Naive thymus-derived CD4-positive, alpha-beta T cell (primary cell): ENCODE data around the gene AVPI1. TPM values are rescaled to one million over a fixed set of nuclear protein-coding genes. Genes with fewer than 3 reads are reported as not detected.

Experiments used
- ATAC-seq: fragments of 150-1000 bp; cut with Tn5 transposase; 2 replicates; pipeline ENCODE4 v1.10.0; 2021; ENCODE audit warnings: mild to moderate bottlenecking, moderate library complexity
- CTCF ChIA-PET: fragments of 350-600 bp; sonication (Branson Sonifier 250); formaldehyde crosslinking; loops from one replicate; lab custom pipeline; 2021; ENCODE audit warnings: antibody characterized with exemption; lab: Charles Lee
- POLR2A ChIA-PET: fragments of 350-600 bp; sonication (Branson Sonifier 250); formaldehyde crosslinking; loops from one replicate; lab custom pipeline; 2021; ENCODE audit warnings: antibody characterized with exemption, inconsistent platforms; lab: Charles Lee
- DNase-seq, 9 donors: peaks; one replicate each; pipeline versions ENCODE4 v3.0.0 to v3.0.0-alpha.2; 2020 to 2022; ENCODE audit warnings: mixed read lengths in 1 of 9
- H3K27ac ChIP-seq: one replicate; pipeline ENCODE4 v1.7.0; 2013; ENCODE audit warnings: mild to moderate bottlenecking, low read depth, low read length, moderate library complexity
- H3K27me3 ChIP-seq, 2 donors: one replicate each; pipeline ENCODE4 v1.7.0; 2013; ENCODE audit warnings: low read length in 2 of 2, mild to moderate bottlenecking in 2 of 2, moderate library complexity in 2 of 2; ENCODE audit not compliant: control insufficient read depth in 2 of 2, insufficient read depth in 2 of 2
- H3K36me3 ChIP-seq, 3 experiments: 1 replicate in 2 of 3; 2 replicates in 1 of 3; pipeline ENCODE4 v1.7.0; 2013; ENCODE audit warnings: low read length in 3 of 3, mild to moderate bottlenecking in 3 of 3, moderate library complexity in 1 of 3; ENCODE audit not compliant: insufficient read depth in 3 of 3, control insufficient read depth in 2 of 3
- H3K4me1 ChIP-seq, 2 donors: one replicate each; pipeline ENCODE4 v1.7.0; 2013; ENCODE audit warnings: low read length in 2 of 2, mild to moderate bottlenecking in 2 of 2, moderate library complexity in 1 of 2; ENCODE audit not compliant: control insufficient read depth in 2 of 2, insufficient read depth in 2 of 2
- H3K4me3 ChIP-seq: 2 replicates; pipeline ENCODE4 v1.7.0; 2013; ENCODE audit warnings: mild to moderate bottlenecking, low read length
- H3K9me3 ChIP-seq, 3 experiments: 1 replicate in 2 of 3; 2 replicates in 1 of 3; pipeline ENCODE4 v1.7.0; 2013; ENCODE audit warnings: low read length in 3 of 3; ENCODE audit not compliant: control insufficient read depth in 2 of 3
- H3K27ac Mint-ChIP-seq, 9 donors: one replicate each; pipeline ENCODE4 v1.8.0; 2020 to 2022; ENCODE audit warnings: mixed read lengths in 9 of 9, mild to moderate bottlenecking in 8 of 9, moderate library complexity in 5 of 9, inconsistent platforms in 2 of 9
- H3K27me3 Mint-ChIP-seq, 5 donors: one replicate each; pipeline ENCODE4 v1.8.0; 2021 to 2022; ENCODE audit warnings: mixed read lengths in 5 of 5, mild to moderate bottlenecking in 1 of 5
- H3K36me3 Mint-ChIP-seq, 5 donors: one replicate each; pipeline ENCODE4 v1.8.0; 2020 to 2022; ENCODE audit warnings: mixed read lengths in 5 of 5, mild to moderate bottlenecking in 3 of 5, inconsistent platforms in 1 of 5
- H3K4me1 Mint-ChIP-seq, 7 donors: one replicate each; pipeline ENCODE4 v1.8.0; 2020 to 2022; ENCODE audit warnings: mixed read lengths in 7 of 7, mild to moderate bottlenecking in 3 of 7, inconsistent platforms in 1 of 7
- H3K4me3 Mint-ChIP-seq, 10 donors: one replicate each; pipeline ENCODE4 v1.8.0; 2020 to 2022; ENCODE audit warnings: mild to moderate bottlenecking in 10 of 10, mixed read lengths in 10 of 10, moderate library complexity in 6 of 10, inconsistent platforms in 2 of 10
- H3K9me3 Mint-ChIP-seq, 11 donors: one replicate each; pipeline ENCODE4 v1.8.0; 2020 to 2022; ENCODE audit warnings: mixed read lengths in 11 of 11, mild to moderate bottlenecking in 4 of 11, inconsistent platforms in 1 of 11, moderate library complexity in 1 of 11
- intact Hi-C, 2 donors: fragments of 100-400 bp; cut with micrococcal nuclease; formaldehyde crosslinking; loops; one replicate each; pipeline ENCODE4 v1.15.1; 2023
- polyA plus RNA-seq, 2 donors: library from polyadenylated mRNA; unstranded; fragments of 300-500 nt; fragmentation: Illumina TruSeq; gene quantifications; one replicate each; pipeline ENCODE4 v1.2.3, GENCODE V29; 2021
- total RNA-seq, 6 experiments: library from RNA in 5 of 6; stranded (reverse) in 5 of 6; gene quantifications; 1 replicate in 5 of 6; 2 replicates in 1 of 6; pipeline ENCODE4 v1.2.3 and lab custom pipeline; 2021 to 2026

The AVPI1 gene
- total and polyA plus RNA-seq, 7 experiments from 2014 or later = 0.65 to 10.6 (median 2.2) TPM

- ChIA-PET POLR2A (no interaction called here), CTCF (no interaction called here)
- Mint-ChIP-seq H3K27ac (peak overlapping the region in 1 of 9 donors; percentile 62), H3K4me3 (no peak overlapping the region), H3K27me3 (peaks cover 0 to 11% (median 4%) of the 10 kb centered on the region in 5 donors), H3K4me1 (peaks cover 0 to 4% (median 0%) of the 10 kb centered on the region in 7 donors), H3K36me3 (no peaks in the 10 kb centered on the region), H3K9me3 (no peaks in the 10 kb centered on the region)
- no peaks in the 10 kb centered on the region for H3K4me1 ChIP-seq
- ATAC-seq (no peak), DNase-seq (no peak)
- no peak overlapping the region for H3K4me3 ChIP-seq
- intact Hi-C loops = no loop called here
- no peak overlapping the region for H3K27ac ChIP-seq
- H3K36me3 ChIP-seq = no peaks in the 10 kb centered on the region
- no peaks in the 10 kb centered on the region for H3K27me3 ChIP-seq
- no peaks in the 10 kb centered on the region for H3K9me3 ChIP-seq
Observed at GRCh38 chr10:97721871-97722780, 35.1 kb upstream of the AVPI1 start.

DNA sequence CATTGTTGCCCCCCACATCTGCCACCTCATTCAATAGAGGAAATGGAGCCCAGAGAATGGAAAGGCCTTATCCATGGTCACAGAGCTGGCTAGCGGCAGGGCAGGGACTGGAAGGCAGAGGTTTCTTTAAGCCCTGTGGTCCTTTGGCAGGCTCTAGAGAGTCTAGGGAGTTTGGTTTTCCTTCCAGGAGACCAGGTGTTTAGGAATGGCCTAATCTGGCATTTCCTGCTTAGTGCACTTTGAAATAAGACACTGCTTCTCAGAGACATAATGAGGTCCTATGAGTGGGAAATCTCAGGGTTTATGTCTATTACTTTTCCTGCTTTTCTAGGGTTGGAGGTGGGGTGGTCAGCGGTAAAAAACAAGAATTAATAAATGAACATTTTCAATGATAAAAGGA lies 32.6 kb upstream of the AVPI1 start:
- intact Hi-C loops = no loop called here
- no peaks in the 10 kb centered on the region for H3K36me3 Mint-ChIP-seq

GRCh38 chr10:97718659-97719142 lies 31.7 kb upstream of the AVPI1 start:
- no peaks in the 10 kb centered on the region for H3K27me3 ChIP-seq
- no peaks in the 10 kb centered on the region for H3K9me3 Mint-ChIP-seq

More for the DNA sequence above, 32.6 kb upstream of the AVPI1 start:
- Histone ChIP-seq H3K4me3 (no peak overlapping the region), H3K27ac (no peak overlapping the region), H3K4me1 (no peaks in the 10 kb centered on the region), H3K9me3 (no peaks in the 10 kb centered on the region), H3K36me3 (no peaks in the 10 kb centered on the region), H3K27me3 (no peaks in the 10 kb centered on the region)
- H3K9me3 Mint-ChIP-seq = no peaks in the 10 kb centered on the region
- H3K27ac Mint-ChIP-seq = no peak overlapping the region
- H3K4me1 Mint-ChIP-seq = peaks cover 0 to 6% (median 4%) of the 10 kb centered on the region in 7 donors
- no peak for DNase-seq
- peaks cover 0 to 26% (median 0%) of the 10 kb centered on the region in 5 donors for H3K27me3 Mint-ChIP-seq
- no peak for ATAC-seq
- no peak overlapping the region for H3K4me3 Mint-ChIP-seq
- ChIA-PET POLR2A (no interaction called here), CTCF (interaction anchor here (2.4 kb wide), 1 partner anchor 11 kb away, joined by 11 read pairs; no protein-coding TSS in a partner anchor)

GRCh38 chr10:97718178-97718577 lies 31.1 kb upstream of the AVPI1 start:
- POLR2A ChIA-PET = no interaction called here
- Histone ChIP-seq H3K27me3 (no peaks in the 10 kb centered on the region), H3K9me3 (no peaks in the 10 kb centered on the region), H3K27ac (no peak overlapping the region), H3K36me3 (no peaks in the 10 kb centered on the region), H3K4me1 (peaks cover under 1 to 1% of the 10 kb centered on the region in 2 donors), H3K4me3 (no peak overlapping the region)
- Mint-ChIP-seq H3K4me3 (no peak overlapping the region), H3K4me1 (peaks cover under 1 to 13% (median 6%) of the 10 kb centered on the region in 7 donors), H3K9me3 (no peaks in the 10 kb centered on the region), H3K27ac (no peak overlapping the region), H3K36me3 (no peaks in the 10 kb centered on the region), H3K27me3 (peaks cover 0 to 21% (median 3%) of the 10 kb centered on the region in 5 donors)
- no peak for DNase-seq
- CTCF ChIA-PET = no interaction called here
- intact Hi-C loops = no loop called here
- no peak for ATAC-seq

More at GRCh38 chr10:97718659-97719142, 31.7 kb upstream of the AVPI1 start:
- DNase-seq (no peak), ATAC-seq (no peak)
- Histone ChIP-seq H3K36me3 (no peaks in the 10 kb centered on the region), H3K9me3 (no peaks in the 10 kb centered on the region), H3K4me1 (no peaks in the 10 kb centered on the region), H3K27ac (no peak overlapping the region), H3K4me3 (no peak overlapping the region)
- Mint-ChIP-seq H3K36me3 (no peaks in the 10 kb centered on the region), H3K4me3 (no peak overlapping the region), H3K4me1 (peaks cover 0 to 10% (median 6%) of the 10 kb centered on the region in 7 donors), H3K27me3 (peaks cover 0 to 23% (median 3%) of the 10 kb centered on the region in 5 donors), H3K27ac (no peak overlapping the region)
- ChIA-PET CTCF (interaction anchor here (0.8 kb wide), 1 partner anchor 39 kb away, joined by 5 read pairs; no protein-coding TSS in a partner anchor), POLR2A (no interaction called here)
- intact Hi-C loops = no loop called here

DNA sequence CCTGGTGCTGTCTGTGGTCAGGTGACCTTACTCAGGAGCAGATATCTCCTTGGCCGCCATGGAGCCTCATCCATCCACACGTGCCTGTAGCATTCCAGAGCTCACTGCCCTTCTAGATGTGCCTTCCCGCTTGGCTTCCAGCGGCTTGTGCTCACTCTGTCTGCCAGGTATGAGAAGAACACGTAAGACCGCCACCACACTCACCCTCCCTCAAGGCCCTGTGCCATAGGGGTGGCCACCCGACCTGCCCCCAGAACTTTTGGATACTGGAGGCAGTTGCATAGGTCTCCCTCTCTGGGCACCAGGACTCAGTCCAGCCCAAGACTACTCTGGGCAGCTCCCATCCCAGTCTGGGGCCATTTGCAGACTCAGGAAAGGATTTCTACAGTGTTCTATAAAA lies 30.6 kb upstream of the AVPI1 start:
- no peak overlapping the region for H3K27ac ChIP-seq
- peaks cover 5 to 18% (median 11%) of the 10 kb centered on the region in 7 donors for H3K4me1 Mint-ChIP-seq
- intact Hi-C loops = no loop called here
- no peak overlapping the region for H3K4me3 ChIP-seq
- no peaks in the 10 kb centered on the region for H3K36me3 ChIP-seq
- H3K9me3 Mint-ChIP-seq = no peaks in the 10 kb centered on the region
- no peaks in the 10 kb centered on the region for H3K27me3 ChIP-seq
- ChIA-PET POLR2A (interaction anchor here (0.8 to 1.2 kb wide), 2 partner anchors 19 to 21 kb away, joined by 3 read pairs; partner anchors contain the start of gene ZFYVE27), CTCF (no interaction called here)
- no peaks in the 10 kb centered on the region for H3K36me3 Mint-ChIP-seq
- H3K4me1 ChIP-seq = peaks cover 5 to 6% of the 10 kb centered on the region in 2 donors
- peaks cover 0 to 26% (median 7%) of the 10 kb centered on the region in 5 donors for H3K27me3 Mint-ChIP-seq
- H3K9me3 ChIP-seq = no peaks in the 10 kb centered on the region
- DNase-seq (no peak), ATAC-seq (no peak)
- no peak overlapping the region for H3K4me3 Mint-ChIP-seq
- no peak overlapping the region for H3K27ac Mint-ChIP-seq

- DNase-seq = no peak
- Mint-ChIP-seq H3K4me1 (peaks cover 5 to 20% (median 11%) of the 10 kb centered on the region in 7 donors), H3K27me3 (peaks cover 5 to 34% (median 12%) of the 10 kb centered on the region in 5 donors), H3K4me3 (peak overlapping the region; percentile 95 to 100 (median 99)), H3K36me3 (peaks cover 0 to 4% (median 0%) of the 10 kb centered on the region in 5 donors), H3K9me3 (no peaks in the 10 kb centered on the region), H3K27ac (no peak overlapping the region)
- no peaks in the 10 kb centered on the region for H3K27me3 ChIP-seq
- intact Hi-C loops = loop anchor here in 1 of 2 donors (2.0 kb wide), 1 partner anchor 15 kb away; no protein-coding TSS in a partner anchor
- H3K4me1 ChIP-seq = peaks cover 5 to 6% of the 10 kb centered on the region in 2 donors
- no peak for ATAC-seq
- H3K9me3 ChIP-seq = no peaks in the 10 kb centered on the region
- H3K36me3 ChIP-seq = no peaks in the 10 kb centered on the region
- no peak overlapping the region for H3K27ac ChIP-seq
- ChIA-PET POLR2A (interaction anchor here (0.9 to 2.3 kb wide), 2 partner anchors 21 to 29 kb away, joined by 3 to 7 read pairs; partner anchors contain the start of genes AVPI1 and ZFYVE27), CTCF (no interaction called here)
- no peak overlapping the region for H3K4me3 ChIP-seq
Observed at GRCh38 chr10:97715259-97715874, 28.3 kb upstream of the AVPI1 start.
